ENCODE measurements around the gene RBMS1. TPM values are rescaled to one million over a fixed set of nuclear protein-coding genes. Genes with fewer than 3 reads are reported as not detected.
A peak's percentile ranks its signal among the peaks of the same experiment; 100 is the strongest.

RBMS1 gene
- total RNA-seq, 1 donor from 2014 or later, result 136 TPM

DNA sequence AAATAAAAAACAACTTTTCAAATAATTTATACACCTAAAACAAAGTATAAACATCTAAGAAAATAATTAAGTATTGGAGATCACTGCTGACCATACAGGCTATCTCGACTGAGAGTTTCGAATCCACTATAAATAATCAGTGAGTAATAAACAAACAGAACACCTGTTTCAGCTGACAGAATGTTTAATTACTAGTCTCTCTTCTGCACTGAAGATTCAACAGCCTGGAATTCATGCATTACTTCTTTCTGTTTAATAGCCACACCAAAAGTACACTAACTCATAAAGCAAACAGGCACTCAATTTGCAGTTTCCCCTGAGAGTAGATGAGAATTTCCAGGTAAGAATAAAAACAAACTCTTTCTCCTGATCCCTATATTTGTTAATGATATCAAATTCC, 138.5 kb downstream of the RBMS1 start:
- DNase-seq (ENCODE audit: low spot score), result no peak
- peaks cover 18% of the 10 kb centered on the region for H3K4me1 Mint-ChIP-seq (ENCODE audit: unreplicated experiment)

DNA sequence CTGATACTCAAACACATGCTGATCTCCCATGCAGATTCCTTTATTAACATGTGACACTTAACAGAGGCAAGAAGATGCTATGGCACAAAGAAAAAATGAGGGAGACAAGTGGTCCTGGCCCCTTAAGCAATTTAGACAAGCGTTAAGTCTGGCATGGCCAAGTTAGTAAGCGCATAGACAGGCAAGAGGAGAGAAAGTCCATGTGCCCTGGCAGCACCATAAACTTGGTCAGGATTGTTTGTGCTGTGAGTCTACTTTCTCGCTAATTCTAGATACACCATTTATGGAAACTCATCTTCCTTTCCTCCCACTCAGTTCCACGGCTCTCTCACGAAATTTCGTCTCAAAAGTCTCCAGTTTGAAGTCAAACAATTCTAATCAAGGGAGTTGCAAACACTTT, 138.9 kb downstream of the RBMS1 start:
- Mint-ChIP-seq H3K4me1 (ENCODE audit: unreplicated experiment) (peaks cover 18% of the 10 kb centered on the region), H3K27me3 (ENCODE audit: unreplicated experiment) (no peaks in the 10 kb centered on the region), H3K27ac (ENCODE audit: unreplicated experiment) (no peak overlapping the region), H3K9me3 (ENCODE audit: unreplicated experiment) (no peaks in the 10 kb centered on the region), H3K4me3 (ENCODE audit: unreplicated experiment) (no peak overlapping the region), H3K36me3 (ENCODE audit: low read depth, unreplicated experiment) (peaks cover 15% of the 10 kb centered on the region)
- TF ChIP-seq, protein P1, sequence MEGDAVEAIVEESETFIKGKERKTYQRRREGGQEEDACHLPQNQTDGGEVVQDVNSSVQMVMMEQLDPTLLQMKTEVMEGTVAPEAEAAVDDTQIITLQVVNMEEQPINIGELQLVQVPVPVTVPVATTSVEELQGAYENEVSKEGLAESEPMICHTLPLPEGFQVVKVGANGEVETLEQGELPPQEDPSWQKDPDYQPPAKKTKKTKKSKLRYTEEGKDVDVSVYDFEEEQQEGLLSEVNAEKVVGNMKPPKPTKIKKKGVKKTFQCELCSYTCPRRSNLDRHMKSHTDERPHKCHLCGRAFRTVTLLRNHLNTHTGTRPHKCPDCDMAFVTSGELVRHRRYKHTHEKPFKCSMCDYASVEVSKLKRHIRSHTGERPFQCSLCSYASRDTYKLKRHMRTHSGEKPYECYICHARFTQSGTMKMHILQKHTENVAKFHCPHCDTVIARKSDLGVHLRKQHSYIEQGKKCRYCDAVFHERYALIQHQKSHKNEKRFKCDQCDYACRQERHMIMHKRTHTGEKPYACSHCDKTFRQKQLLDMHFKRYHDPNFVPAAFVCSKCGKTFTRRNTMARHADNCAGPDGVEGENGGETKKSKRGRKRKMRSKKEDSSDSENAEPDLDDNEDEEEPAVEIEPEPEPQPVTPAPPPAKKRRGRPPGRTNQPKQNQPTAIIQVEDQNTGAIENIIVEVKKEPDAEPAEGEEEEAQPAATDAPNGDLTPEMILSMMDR (IDR thresholded peaks at IDR 0.05; ENCODE audit: unreplicated experiment), result no peak
- no peak for DNase-seq (ENCODE audit: low spot score)

More for the DNA sequence above, 138.5 kb downstream of the RBMS1 start:
- TF ChIP-seq, protein P1 (IDR thresholded peaks at IDR 0.05; ENCODE audit: unreplicated experiment), result no peak
- Mint-ChIP-seq H3K36me3 (ENCODE audit: low read depth, unreplicated experiment) (peaks cover 12% of the 10 kb centered on the region), H3K27me3 (ENCODE audit: unreplicated experiment) (no peaks in the 10 kb centered on the region), H3K27ac (ENCODE audit: unreplicated experiment) (peak overlapping the region; percentile 58), H3K9me3 (ENCODE audit: unreplicated experiment) (no peaks in the 10 kb centered on the region), H3K4me3 (ENCODE audit: unreplicated experiment) (no peak overlapping the region)

DNA sequence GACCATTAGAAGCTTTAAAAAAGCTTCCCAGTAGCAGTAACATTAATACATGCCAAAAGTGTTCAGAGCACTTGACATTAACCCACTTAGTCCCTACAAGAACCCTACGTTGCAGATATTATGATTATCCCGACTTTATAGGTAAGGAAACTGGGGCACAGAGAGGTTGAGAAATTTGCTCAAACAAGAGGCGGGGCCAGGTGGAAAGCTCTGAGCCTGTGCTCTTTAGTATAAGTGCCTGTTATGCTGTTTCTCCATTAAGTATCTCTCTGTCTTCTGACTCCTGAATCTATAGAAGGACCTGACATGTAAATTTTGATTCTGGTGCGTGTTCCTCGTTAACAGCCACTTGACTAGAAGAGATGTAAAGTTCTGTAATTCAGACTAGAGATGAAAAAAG, 139.8 kb downstream of the RBMS1 start:
- H3K9me3 Mint-ChIP-seq (ENCODE audit: unreplicated experiment), result no peaks in the 10 kb centered on the region
- DNase-seq (ENCODE audit: low spot score), result no peak
- H3K4me1 Mint-ChIP-seq (ENCODE audit: unreplicated experiment), result peaks cover 23% of the 10 kb centered on the region
- H3K4me3 Mint-ChIP-seq (ENCODE audit: unreplicated experiment), result no peak overlapping the region
- TF ChIP-seq, protein P1 (IDR thresholded peaks at IDR 0.05; ENCODE audit: unreplicated experiment), result no peak
- no peak overlapping the region for H3K27ac Mint-ChIP-seq (ENCODE audit: unreplicated experiment)
- H3K36me3 Mint-ChIP-seq (ENCODE audit: low read depth, unreplicated experiment), result peaks cover 15% of the 10 kb centered on the region
- no peaks in the 10 kb centered on the region for H3K27me3 Mint-ChIP-seq (ENCODE audit: unreplicated experiment)

DNA sequence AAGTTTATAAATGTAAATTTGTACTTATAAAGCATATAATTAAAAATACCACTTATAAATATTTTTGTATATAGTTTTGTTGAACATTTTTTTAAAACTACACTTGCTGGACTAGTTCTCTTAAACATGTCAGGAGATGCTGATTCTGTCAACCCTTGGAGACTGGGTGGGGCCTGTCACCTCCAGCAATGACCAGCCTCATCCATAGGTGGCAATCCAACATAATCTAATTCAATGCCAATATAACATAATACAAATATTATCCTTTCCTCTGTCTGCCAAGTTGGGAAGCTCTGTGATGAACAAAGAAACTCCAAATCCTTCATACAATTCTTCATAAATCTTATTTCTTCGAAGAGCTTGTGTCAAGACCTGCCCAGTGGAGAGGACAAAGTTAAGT, 140.4 kb downstream of the RBMS1 start:
- H3K36me3 Mint-ChIP-seq (ENCODE audit: low read depth, unreplicated experiment), result peaks cover 15% of the 10 kb centered on the region
- H3K27ac Mint-ChIP-seq (ENCODE audit: unreplicated experiment), result no peak overlapping the region
- TF ChIP-seq, protein P1 (IDR thresholded peaks at IDR 0.05; ENCODE audit: unreplicated experiment), result no peak
- H3K27me3 Mint-ChIP-seq (ENCODE audit: unreplicated experiment), result no peaks in the 10 kb centered on the region
- no peak overlapping the region for H3K4me3 Mint-ChIP-seq (ENCODE audit: unreplicated experiment)
- H3K4me1 Mint-ChIP-seq (ENCODE audit: unreplicated experiment), result peaks cover 24% of the 10 kb centered on the region
- H3K9me3 Mint-ChIP-seq (ENCODE audit: unreplicated experiment), result no peaks in the 10 kb centered on the region
- no peak for DNase-seq (ENCODE audit: low spot score)

DNA sequence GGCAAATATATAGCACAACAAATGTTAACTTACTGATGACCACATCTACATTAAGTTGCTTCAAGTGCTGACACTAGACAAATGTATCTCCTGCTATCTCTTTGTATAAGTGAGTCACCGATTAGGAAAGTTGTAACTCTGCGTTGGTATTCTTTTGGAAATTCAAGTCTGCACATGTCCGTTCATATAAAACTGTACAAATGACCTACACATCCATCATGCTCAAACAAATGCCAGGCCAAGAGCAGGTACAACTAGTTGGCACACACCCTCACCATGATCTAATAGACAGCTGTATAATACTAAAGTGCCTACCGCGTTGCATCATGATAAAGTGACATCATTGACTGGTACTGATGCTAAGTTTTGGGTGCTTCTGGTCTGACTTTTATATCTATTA, 141.1 kb downstream of the RBMS1 start:
- Mint-ChIP-seq H3K9me3 (ENCODE audit: unreplicated experiment) (no peaks in the 10 kb centered on the region), H3K27me3 (ENCODE audit: unreplicated experiment) (no peaks in the 10 kb centered on the region), H3K27ac (ENCODE audit: unreplicated experiment) (no peak overlapping the region), H3K36me3 (ENCODE audit: low read depth, unreplicated experiment) (peaks cover 15% of the 10 kb centered on the region), H3K4me1 (ENCODE audit: unreplicated experiment) (peaks cover 24% of the 10 kb centered on the region), H3K4me3 (ENCODE audit: unreplicated experiment) (no peak overlapping the region)
- TF ChIP-seq, protein P1 (IDR thresholded peaks at IDR 0.05; ENCODE audit: unreplicated experiment), result no peak
- DNase-seq (ENCODE audit: low spot score), result no peak
